HG03442 (cell line): ENCODE results near the gene KRT9.
"Not testable (repeated sequence)": the region's sequence is repeated elsewhere in the genome, so short reads cannot be mapped to it uniquely, and the experiment has no call there.

ENCODE experiments used
- ATAC-seq: cut with Tn5 transposase; IDR thresholded peaks from one replicate; pipeline ENCODE4 v1.9.1; 2021; ENCODE audit warnings: mild to moderate bottlenecking, moderate library complexity; ENCODE audit not compliant: unreplicated experiment

The KRT9 gene, protein sequence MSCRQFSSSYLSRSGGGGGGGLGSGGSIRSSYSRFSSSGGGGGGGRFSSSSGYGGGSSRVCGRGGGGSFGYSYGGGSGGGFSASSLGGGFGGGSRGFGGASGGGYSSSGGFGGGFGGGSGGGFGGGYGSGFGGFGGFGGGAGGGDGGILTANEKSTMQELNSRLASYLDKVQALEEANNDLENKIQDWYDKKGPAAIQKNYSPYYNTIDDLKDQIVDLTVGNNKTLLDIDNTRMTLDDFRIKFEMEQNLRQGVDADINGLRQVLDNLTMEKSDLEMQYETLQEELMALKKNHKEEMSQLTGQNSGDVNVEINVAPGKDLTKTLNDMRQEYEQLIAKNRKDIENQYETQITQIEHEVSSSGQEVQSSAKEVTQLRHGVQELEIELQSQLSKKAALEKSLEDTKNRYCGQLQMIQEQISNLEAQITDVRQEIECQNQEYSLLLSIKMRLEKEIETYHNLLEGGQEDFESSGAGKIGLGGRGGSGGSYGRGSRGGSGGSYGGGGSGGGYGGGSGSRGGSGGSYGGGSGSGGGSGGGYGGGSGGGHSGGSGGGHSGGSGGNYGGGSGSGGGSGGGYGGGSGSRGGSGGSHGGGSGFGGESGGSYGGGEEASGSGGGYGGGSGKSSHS

DNA sequence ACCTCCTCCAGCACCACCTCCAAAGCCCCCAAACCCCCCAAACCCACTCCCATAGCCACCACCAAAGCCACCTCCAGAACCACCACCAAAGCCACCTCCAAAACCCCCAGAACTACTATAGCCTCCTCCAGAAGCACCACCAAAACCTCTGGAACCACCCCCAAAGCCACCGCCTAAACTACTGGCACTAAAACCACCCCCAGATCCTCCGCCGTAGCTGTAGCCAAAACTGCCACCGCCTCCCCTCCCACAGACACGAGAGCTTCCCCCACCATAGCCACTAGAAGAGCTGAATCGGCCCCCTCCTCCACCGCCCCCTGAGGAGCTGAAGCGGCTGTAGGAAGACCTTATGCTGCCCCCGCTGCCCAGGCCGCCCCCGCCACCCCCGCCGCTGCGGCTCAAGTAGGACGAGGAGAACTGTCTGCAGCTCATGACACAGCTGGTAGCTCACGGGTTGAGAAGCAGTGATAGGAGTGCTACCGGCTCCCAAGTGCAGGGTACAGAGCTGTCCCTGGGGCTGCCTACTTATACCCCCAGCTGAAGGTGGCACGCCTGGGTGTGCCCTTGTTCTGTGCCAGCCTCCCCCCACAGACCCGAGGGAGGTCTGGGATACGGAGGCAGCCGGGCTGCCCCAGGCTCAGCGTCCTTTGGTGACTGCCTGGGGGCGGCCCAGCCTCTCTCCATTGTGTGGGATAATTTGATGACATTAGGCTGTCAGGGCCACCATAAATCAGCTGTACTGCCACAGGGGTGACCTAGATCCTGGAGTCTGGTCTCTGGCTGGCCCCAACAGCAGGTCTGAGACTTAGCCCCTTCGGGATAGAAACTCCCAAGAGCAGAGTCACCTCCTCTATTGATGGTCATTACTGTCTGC is at the start of gene KRT9:
Gene KRT9 (minus strand): TSS at position 499 of the 874 bp plus-strand sequence. CDS start 67 bp downstream, at position 432.
- ATAC-seq = no peak

DNA sequence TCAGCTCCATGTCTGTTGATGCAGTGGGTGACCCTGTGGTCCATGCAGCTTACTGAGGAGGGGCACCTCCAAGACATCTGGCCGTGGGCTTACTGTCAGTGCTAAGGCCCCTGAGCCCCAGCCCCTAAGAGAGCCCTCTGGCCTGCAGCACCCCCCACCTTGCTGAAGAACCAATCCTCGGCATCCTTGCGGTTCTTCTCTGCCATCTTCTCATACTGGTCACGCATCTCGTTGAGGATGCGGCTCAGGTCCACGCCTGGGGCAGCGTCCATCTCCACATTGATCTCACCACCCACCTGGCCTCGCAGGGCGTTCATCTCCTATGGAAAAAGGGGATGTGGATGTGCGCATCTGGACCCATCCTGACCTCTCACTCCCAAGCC is 49.6 kb upstream of the KRT9 start:
- ATAC-seq = not testable (repeated sequence)

DNA sequence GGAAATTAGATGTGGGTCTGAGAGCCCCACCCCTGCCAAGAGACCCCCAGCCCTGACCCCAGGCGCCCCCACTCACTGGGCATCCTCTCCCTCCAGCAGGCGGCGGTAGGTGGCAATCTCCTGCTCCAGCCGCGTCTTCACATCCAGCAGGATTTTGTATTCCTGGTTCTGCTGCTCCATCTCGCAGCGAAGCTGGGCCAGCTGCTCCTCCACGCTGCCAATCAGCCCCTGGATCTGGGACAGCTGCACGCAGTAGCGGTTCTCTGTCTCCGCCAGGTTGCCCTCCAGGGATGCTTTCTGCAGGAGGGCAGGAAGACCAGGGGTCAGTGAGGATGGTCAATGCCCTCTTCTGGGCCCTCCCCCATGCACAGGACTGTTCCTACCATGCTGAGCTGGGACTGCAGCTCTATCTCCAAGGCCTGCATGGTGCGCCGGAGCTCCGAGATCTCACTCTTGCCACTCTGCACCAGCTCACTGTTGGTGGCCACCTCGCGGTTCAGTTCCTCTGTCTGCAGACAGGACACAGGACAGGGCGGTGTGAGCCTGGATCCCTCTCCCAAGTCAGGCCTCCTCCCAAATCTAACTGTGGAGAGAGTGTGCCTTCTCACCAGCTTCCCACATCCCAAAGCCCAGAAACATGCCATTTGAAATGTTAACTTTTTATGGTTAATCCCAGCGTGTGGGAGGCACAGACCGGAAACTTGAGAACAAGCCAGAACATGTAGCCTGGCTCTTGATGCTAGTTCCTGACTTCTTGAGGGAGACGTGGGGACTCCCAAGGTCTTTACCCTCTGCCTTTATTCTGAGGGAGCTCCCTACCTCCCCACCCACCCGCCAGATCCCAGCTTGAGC is 49.0 kb upstream of the KRT9 start:
- no peak for ATAC-seq

DNA sequence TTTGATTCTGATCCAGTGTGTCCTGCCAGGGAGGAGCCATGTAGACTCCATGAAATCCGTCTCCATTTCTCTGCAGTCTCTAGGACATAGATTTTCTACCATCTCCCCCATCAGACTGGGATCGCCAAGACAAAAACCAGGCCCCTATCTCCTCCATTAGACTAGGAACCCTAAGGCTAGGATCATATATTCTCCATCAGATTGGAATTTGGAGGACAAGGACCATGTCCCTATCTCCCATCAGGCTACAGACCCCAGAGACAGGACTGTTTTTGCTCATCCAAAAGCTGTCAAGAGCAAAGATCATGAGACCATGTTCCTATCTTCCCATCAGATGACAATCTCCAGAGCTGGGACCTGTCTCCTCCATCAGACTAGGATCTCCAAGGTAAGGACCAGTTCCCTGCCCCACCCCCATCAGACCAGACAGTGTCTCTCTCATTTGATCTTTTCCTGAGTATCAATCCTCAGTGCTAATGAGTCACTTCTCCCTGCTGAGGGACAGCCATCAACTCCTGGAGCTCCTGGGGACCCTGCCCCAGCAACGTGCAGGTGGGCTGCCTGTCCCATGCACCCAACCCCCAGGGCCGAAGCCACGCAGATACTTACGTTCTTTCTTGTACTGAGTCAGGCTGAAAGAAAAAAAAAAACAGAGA is 48.2 kb upstream of the KRT9 start:
- not testable (repeated sequence) for ATAC-seq

DNA sequence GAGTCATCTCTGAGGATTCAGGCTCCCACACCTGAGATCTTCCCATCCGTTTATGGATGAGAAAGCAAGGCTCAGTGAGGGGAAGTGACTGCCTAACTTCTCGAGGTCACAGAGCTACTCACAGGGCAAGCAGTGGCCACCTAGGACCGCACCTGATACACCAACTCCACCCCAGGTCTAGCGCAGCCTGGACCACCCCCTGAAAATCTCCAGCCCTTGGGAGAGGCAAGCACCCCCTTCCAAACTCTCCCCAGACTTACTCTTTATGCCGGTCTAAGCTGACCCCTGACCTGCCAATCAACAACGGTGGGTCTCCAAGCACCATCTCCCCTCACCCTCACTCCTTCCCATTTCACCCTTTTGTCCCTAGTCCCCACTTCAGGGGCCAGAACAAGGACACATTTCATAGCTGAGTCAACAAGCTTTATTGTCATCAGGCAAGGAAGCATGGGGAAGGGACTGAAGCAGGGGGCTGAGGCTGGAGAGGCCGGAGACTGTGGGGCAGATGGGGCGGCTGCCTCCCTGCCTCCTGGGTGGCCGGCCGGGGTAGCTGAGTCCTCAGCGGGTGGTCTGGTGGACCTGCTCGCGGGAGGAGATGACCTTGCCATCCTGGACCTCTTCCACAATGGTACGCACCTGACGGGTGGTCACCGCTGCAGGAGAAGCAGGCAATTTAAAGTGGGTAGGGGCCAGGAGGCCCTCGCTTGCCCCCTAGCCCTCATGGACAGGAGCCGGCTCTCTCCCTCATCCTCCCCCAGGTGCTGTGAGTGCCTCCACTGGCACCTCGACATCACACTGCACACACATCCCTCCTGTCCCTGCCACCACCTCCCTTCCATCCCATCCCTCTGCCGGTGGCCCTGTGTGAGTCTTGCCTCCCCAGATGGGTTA is 47.4 kb upstream of the KRT9 start:
- ATAC-seq = no peak

DNA sequence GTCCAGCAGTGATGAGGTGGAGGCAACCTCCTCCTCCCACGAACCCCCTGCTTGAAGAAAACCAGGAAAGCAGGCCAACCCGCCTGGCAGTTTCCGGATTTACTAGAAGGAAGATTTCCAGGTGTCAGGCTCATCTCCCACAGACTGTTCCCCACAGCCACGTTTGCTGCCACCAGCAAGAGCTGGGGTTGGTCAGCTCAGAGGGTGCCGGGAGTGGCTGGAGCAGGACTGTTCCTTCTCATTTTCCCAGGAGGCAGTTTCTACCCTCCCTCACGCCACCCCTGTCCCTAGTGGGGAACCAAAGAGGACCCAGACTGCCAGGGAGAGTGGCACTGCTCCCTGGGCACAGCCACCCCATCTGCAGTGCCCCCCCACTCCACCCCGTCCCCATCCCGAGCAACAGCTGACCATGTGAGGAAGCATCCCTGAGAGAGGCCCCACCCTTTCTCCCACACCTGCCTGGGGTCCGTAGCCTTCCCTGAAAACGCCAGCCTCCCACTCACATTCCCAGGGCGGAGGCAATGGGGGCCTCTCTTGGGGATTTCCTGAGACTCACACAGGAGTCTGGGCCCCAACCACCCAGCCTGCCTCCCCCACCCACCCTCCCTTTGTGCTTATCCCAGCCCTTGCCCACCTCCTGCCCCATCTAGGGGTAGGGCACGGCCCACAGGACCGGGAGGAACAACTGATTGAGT is 46.6 kb upstream of the KRT9 start:
- ATAC-seq = no peak

DNA sequence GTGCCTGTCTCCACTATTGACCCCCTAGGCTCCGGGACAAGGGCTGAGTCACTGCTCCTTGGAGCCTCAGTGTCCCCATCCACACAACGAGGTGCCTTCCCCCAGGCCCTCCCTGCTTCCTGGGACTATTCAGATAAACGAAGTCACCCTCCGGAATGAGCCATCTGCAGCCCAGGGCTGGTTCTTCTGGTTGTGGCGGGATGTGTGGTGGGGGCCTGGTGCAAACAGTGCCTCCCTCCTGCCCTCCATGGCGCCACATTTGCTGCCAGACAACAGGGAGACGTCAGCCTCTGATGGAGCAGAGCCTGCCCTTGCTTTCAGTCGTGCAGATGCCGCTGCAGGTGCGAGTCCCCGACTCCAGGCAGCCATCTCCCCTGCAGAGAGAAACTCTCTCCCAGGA is 45.8 kb upstream of the KRT9 start:
- no peak for ATAC-seq

DNA sequence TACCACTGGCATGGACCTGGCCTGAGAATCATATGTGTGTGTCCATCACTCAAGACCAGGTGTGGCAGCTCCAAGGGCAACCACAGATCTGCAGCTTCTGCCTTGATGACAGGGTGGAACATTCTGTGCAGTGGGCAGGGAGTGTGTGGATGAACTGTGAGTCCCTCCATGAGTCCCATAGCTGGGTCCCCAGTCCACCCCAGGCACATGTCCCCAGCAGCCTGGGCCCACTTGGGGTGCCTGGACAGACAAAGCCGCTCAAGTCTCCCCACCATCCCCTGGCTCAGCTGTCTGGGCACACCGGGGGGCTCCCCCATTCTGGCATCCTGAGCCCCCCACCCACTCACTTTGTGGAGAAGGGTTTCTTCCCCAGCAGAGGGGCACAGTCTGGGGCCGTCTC is 45.3 kb upstream of the KRT9 start:
- no peak for ATAC-seq

DNA sequence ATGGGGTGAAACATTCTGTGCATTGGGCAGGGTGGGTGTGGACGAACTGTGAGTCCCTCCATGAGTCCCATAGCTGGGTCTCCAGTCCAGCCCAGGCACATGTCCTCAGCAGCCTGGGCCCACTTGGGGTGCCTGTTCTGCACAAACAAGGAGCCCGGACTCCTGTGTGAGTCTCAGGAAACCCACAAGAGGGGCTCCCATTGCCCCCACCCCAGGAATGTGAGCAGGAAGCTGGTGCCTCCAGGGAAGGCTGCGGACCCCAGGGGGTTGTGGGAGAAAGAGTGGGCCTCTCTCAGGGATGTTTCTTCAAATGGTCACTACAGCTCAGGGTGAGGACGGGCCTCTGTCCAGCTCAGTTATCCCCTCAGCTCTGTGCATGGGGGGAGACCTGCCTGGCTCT is 44.6 kb upstream of the KRT9 start:
- not testable (repeated sequence) for ATAC-seq

DNA sequence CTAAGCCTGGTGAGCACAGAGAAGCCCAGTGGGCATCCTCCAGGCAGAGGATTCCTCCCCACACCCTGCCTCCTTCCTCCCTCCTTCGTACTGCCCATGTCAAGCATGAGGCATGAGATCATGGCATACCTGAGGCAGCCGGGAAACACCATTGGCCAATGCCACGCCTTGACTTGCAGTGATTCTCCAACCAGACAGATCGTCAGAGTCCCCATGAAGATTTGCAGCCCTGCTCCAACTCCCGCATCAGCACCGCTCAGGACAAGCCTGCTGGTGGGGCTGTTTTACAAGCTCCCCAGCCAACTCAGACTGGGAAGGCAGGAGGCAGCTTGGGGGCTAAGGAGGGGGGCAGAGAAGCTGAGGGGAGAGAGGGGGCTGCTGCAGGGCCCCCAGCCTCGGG is 43.6 kb upstream of the KRT9 start:
- ATAC-seq = no peak

DNA sequence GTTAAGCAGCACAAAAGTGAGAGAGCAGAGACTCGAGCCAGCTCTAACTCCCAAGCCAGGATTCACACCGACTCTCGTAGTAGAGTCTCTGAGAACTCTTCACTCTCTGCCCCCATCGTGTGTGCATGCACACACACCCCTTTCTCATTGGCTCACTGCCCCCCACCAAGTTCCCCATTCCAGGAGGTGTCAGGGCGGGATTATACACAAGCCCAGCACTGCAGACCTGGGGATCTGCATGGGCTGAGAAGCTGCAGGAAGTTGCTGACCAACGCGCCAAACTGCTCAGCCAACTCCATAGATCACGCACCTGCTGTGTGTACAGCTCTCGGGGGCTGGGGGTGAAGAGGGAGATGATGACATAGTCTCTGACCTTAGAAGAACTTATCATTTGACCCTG is 42.9 kb upstream of the KRT9 start:
- ATAC-seq = not testable (repeated sequence)

DNA sequence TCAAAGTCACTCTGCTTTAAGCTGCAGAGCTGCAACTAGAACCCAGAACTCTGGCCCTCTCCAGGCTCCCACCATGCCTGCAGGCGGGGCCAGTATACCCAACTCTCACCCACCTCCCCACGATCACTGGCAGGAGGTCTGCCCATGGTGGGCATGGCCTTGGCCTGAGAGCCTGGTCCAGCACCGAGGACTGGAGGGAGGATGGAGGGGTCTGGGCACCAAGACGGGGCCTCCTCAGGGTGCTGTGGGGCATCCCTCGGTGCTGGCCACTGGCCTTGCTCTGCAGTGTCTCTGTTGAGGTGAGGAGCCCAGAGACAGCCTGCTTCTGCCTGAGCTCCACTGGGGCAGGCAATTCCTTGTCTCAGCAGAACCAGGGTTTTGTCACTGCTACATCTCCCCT is 42.2 kb upstream of the KRT9 start:
- ATAC-seq = no peak

DNA sequence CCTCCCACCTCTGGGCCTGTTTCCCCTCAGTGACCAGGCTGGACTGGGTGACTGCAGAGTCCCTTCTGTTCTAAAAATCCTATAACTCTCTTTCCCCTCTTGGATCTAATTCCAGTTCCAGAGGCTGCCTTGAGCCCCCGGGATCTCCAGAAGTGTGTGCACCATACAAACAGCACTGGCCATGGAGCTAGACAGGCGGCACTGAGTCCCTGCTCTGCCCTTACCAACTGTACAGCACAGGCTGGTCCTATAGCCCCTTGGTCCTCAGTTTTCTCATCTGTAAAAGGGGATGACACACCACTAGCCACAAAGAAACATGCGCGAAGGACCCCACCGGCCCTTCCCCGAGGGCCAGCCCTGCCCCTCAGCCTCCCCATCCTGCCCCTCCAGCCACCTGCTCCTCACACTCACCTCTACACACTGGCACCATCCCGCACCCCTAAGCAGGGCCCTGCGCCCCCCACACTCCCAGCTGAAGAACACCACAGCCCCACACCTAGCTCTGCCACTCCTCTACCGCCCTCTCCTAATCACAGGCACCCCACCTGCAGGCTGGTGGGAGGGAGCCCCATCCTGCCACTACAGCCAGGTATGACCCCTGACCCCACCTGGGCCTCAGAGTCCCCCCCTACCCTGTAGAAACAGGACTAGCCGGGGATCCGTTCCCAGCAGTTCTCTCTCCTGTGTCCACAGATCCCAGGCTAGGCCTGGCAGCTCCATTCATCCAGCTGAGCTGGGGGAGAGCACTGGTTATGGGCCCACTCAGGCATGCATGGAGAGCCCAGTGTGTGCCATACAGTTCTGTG is 41.6 kb upstream of the KRT9 start:
- ATAC-seq = no peak

DNA sequence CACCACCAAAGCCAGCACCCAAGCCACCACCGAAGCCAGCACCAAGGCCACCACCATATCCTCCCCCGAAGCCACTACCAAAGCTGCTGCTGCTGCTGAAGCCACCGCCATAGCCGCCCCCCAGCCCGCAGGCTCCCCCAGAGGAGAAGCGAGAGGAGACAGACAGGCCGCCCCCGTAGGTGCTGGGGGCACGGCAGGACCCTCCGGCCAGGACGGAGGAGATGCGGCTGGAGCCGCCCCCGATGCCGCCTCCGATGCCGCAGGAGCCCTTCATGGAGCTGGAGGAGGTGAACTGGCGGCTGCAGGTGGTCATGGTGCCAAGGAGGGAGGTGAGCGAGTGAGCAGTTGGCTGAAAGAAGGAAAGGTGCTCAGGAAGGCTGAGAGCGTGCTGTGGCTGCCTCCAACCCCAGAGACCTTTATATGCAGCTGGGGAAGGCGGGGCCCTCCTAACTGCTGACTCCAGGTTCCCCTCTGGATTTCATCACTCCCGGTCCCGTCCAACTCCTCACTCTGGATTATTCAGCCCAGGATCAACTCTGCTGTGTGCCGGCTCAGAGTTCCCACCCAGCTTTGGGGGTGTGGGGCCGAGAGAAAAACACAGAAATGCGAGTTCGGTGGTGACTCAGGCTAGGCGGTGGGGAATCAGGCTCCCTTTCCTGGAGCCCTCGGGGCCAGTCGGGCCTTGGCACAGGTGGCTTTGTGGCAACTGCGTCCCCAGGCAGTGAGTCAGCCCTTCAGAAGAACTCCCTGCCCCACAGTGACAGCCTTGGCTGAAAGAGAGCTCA is 40.7 kb upstream of the KRT9 start, which contains the start of gene KRT16:
Gene KRT16 (minus strand): TSS at position 392 of the 785 bp plus-strand sequence. CDS start 79 bp downstream, at position 313.
- ATAC-seq = not testable (repeated sequence)

DNA sequence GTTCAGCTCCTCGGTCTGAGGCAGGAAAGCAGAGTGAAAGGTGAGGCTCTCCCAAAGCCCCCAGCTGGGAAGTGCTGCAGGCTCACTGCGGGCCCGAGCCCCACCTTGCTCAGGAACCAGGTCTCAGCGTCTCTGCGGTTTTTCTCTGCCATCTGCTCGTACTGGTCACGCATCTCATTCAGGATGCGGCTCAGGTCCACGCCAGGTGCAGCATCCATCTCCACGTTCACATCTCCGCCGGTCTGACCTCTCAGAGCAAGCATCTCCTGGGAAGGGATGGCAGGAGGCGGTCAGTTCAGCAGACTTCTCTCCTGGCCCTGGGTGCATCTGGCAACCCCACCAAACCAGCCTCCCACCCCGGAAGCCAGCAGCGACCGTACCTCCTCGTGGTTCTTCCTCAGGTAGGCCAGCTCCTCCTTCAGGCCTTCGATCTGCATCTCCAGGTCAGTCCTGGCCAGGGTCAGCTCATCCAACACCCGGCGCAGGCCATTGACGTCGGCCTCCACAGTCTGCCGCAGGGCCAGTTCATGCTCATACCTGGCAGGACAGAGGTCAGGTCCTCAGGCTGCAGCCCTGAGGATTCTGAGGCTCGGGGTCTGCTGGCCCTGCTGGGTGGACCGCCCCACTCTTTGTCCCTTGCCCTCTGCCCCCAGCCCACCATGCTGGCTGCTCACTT is 39.2 kb upstream of the KRT9 start:
- ATAC-seq = no peak

DNA sequence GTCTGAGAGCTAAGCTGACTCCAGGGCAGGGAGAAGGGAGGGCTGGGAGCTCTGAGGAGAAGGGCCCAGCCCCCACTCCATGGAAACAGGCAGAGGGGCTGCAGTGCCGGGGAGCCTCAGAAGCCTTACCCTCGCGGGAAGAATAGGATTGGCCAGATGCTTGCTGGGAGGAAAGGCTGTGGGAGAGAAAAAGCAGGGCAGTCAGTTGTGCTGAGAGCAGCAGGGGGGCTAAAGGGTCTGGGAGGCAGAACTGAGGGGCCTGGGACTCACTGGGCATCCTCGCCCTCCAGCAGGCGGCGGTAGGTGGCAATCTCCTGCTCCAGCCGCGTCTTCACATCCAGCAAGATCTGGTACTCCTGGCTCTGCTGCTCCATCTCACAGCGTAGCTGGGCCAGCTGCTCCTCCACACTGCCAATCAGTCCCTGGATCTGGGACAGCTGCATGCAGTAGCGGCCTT is 38.2 kb upstream of the KRT9 start:
- not testable (repeated sequence) for ATAC-seq
